Measurements from ENCODE around the gene BMPR1B. TPM values are rescaled to one million over a fixed set of nuclear protein-coding genes. Genes with fewer than 3 reads are reported as not detected.

BMPR1B gene
- total RNA-seq, 4 donors from 2014 or later, result 0.17 to 0.88 (median 0.35) TPM

GRCh38 chr4:95091272-95091671 lies 333.5 kb downstream of the BMPR1B start:
- no peak for TF ChIP-seq CTCF (IDR thresholded peaks at IDR 0.05; ENCODE audit: low read depth)

GRCh38 chr4:95092766-95093165 lies 335.0 kb downstream of the BMPR1B start:
- no peak for TF ChIP-seq CTCF (IDR thresholded peaks at IDR 0.05; ENCODE audit: low read depth)

GRCh38 chr4:95093460-95093859 lies 335.7 kb downstream of the BMPR1B start:
- no peak for TF ChIP-seq CTCF (IDR thresholded peaks at IDR 0.05; ENCODE audit: low read depth)

GRCh38 chr4:95093936-95094929 lies 336.5 kb downstream of the BMPR1B start:
- TF ChIP-seq CTCF (IDR thresholded peaks at IDR 0.05; ENCODE audit: low read depth), result no peak

- TF ChIP-seq CTCF (IDR thresholded peaks at IDR 0.05; ENCODE audit: low read depth), result no peak
These were observed 337.7 kb downstream of the BMPR1B start for GRCh38 chr4:95095348-95095974.

- no peak for TF ChIP-seq CTCF (IDR thresholded peaks at IDR 0.05; ENCODE audit: low read depth)
These were observed 344.5 kb downstream of the BMPR1B start for GRCh38 chr4:95102162-95102790.

- TF ChIP-seq CTCF (IDR thresholded peaks at IDR 0.05; ENCODE audit: low read depth), result no peak
These were observed 347.4 kb downstream of the BMPR1B start for GRCh38 chr4:95105112-95105511.

Data from subcutaneous adipose tissue (tissue), 4 donors.